NK-92 treated with Interleukin-12 subunit alpha and Interleukin-12 subunit beta, amount 100 ng/mL, for 24 hours (cell line): ENCODE results near the gene SCYGR5.
"Not testable (repeated sequence)": the region's sequence is repeated elsewhere in the genome, so short reads cannot be mapped to it uniquely, and the experiment has no call there.

Experiments
- DNase-seq: peaks from one replicate; lab custom pipeline; 2025; lab: John Stamatoyannopoulos, UW

Gene SCYGR5, protein sequence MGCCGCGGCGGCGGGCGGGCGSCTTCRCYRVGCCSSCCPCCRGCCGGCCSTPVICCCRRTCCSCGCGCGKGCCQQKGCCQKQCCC

DNA sequence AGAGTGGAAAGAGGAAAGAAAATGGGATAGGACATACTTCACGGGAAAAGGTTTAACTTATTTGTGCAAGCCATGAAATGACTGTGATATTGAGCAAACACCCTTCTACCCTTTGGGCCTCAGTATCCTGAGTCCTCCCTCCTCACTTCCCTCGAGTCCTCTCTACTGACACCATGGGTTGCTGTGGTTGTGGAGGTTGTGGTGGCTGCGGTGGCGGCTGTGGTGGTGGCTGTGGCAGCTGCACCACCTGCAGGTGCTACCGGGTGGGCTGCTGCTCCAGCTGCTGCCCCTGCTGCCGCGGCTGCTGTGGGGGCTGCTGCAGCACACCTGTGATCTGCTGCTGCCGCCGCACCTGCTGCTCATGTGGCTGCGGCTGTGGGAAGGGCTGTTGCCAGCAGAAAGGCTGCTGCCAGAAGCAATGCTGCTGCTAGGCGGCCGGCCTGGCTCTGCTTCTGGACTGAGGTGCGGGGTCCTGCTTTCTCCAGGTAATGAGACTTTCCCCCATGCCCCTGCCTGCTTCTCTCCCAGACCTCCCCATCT lies at the start of gene SCYGR5:
Gene SCYGR5 (plus strand): TSS at position 174 of the 540 bp plus-strand sequence. CDS start 0 bp downstream, at position 174.
- DNase-seq = not testable (repeated sequence)

DNA sequence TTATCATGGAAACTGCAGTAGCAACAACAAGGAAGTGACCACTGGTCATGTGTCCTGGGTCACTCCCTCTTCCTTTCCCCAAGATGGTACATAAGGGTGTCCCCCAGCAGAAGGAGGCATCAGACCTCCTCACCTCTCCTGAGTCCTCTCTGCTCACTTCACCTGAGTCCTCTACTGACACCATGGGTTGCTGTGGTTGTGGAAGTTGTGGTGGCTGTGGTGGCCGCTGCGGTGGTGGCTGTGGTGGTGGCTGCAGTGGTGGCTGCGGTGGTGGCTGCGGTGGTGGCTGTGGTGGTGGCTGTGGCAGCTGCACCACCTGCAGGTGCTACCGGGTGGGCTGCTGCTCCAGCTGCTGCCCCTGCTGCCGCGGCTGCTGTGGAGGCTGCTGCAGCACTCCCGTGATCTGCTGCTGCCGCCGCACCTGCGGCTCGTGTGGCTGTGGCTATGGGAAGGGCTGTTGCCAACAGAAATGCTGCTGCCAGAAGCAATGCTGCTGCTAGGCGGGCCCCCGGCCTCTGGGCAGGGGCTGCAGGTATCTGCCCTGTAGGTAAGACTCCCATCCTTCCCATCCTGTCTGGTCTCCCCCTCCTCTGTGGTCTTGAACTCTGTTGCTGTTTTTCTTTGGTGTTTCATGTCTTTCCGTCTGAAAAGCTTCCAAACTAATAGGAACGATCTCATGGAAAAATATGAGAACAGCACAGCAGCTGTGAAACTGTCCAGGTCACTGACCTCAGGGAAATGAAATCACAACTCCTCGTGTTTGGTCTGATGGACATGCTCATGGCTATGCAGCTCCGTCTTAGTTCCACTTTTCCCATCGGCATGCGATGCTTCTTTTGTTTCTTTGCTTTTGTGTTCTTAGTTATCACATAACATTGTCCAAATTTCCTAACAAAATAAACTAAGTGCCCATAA lies 49.0 kb upstream of the SCYGR5 start, which contains the start of gene SCYGR4:
Gene SCYGR4 (plus strand): TSS at position 183 of the 915 bp plus-strand sequence. CDS start 0 bp downstream, at position 183.
- no peak for DNase-seq

DNA sequence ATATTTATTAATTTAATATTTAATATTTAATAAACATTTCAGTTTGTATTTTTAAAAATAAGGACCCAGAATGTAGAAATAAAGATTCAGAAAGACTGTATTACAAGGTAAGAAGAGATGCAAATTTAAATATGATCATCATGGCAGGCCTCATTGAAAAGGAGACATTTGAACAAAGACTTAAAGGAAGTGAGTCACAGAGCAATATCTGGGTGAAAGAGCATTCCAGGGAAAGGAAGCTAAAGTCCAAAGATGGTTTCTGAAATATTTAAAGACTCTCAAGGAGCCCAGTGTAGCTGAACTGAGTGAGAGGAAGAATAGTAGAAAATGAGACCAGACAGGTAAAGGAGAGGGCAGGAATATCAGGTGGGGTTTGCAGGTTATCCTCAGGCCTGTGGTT lies 43.4 kb upstream of the SCYGR5 start:
- DNase-seq = no peak

DNA sequence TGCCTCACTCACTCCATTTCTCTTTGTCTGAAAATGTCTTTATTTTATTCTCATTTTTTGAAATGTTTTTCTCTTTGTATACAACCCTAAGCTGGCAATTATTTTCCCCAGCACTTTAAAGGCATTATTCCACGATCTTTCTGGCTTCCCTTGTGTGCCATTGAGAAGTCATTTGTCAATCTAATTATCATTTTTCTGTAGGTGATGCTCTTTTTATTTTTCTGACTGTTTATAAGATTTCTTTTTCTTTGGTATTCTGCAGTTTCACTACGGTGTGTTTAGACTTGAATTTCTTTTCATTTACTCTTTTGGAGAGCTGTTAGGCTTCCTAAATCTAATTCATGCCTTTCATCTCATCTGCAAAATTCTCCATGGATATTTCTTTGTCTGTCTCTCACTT lies 41.2 kb upstream of the SCYGR5 start:
- no peak for DNase-seq

GRCh38 chr2:227626580-227627151 lies 39.9 kb upstream of the SCYGR5 start:
- DNase-seq = no peak

- DNase-seq = no peak
Measured at GRCh38 chr2:227627769-227628168, 38.8 kb upstream of the SCYGR5 start.

- no peak for DNase-seq
Measured at GRCh38 chr2:227629435-227629834, 37.2 kb upstream of the SCYGR5 start.

DNA sequence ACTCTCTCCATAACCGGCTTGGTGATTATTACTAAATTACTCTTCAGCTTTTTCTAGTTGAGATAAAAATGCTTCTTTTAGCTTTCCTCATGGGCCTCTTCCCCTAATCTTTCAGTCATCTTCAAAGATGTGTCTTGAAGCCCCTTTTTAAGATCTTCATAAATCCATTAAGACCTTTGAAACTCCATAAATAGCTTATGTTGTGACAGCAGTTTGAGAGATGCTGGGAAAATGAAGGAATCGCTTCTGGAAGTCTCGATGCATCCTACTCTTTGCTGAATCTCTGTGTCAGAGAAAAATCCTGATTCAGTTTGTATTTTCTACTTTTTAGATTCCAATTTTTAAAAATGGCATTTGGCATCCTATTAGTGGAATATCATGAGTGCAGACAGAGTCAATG lies 36.3 kb upstream of the SCYGR5 start:
- no peak for DNase-seq

DNA sequence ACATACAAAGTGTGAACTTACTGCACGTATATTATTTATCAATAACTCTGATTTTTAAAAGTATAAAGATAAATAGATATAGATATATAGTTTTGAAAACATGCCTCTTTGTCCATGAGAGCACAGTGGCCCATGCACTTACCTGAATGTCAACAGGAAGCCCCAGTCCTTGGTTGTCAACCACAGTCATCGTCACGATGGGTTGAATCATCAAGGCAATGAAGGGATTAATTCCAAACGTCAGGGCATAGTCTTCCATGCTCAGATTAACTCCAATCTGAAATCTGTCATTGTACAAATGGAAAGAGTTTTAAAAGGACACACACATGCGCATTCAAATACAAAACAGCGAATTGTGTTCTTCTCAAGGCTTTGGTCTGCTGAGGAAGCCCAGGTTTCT lies 33.8 kb upstream of the SCYGR5 start:
- DNase-seq = no peak

DNA sequence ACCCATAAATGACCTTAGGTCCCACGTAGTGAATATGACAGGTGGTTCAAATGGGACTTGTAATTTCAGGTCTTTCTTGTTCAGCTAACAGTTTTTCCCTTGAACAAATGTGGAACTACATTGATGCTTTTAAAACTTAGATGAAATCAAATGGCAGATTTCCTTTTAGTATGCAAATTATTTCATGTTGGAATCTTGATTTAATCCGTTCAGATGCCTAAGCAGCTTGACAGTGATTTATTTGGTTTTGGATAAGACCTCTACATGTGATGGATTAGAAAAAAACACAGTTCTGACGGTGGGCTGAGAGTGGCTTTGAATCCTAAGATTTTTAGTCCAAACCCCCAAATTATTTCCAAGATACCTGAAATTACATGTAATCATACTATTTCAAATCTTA lies 32.4 kb upstream of the SCYGR5 start:
- no peak for DNase-seq

DNA sequence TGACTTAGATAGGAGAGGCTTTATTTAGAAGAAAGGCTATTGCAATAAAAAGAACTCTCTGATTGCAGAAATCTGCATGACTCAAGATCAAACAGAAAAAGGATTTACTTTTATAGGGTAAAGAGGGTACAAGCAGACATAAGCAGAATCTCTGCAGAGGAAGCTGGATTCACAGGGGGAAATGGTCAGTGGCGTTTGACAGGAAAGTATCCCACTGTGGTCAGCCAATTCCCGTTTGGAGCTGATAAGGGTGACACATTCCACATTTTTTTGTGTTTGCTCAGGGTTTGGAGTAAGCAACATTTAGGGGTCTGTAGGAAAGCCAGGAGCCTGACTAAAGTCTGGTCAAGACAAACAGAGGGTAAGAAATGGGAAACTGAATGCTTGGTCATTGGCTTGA lies 23.9 kb upstream of the SCYGR5 start:
- no peak for DNase-seq

- DNase-seq = no peak
Measured at GRCh38 chr2:227643990-227644551, 22.5 kb upstream of the SCYGR5 start.

DNA sequence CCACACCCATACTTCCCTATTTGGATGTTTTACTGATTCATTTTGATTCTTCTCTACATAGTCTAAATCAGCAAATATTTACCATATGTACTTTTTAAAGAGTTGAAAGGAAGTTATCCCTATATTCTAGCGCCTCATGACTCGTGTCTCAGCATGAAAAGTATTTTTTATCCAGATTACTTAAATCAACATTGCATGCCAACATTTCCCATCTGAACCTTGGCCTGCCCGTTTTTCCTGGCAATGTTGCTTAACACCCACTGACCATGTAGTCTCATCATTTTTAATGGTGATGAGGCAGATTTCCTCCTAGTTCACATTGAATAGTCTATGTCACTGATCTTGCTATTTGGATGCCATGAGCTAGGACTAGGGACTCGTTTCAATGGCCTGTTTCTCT lies 13.2 kb upstream of the SCYGR5 start:
- no peak for DNase-seq

DNA sequence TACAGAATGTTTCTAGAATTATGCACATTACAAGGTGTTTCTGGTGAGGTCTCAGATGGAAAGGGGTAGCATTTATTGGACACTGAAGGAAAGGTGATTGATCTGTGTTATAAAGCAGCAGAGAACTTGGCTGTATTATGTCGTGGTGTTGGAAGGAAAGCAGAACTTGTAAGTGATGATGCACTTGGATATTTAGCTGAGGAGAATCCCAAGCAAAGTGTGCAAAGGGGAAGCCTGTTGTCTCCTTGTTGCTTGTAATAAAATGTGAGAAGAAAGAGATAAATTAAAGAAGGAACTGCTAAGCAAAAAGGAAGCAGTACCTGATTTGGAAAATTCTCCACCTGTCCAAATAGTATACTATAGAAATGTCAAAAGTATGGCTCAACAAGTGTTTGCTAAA lies 12.2 kb upstream of the SCYGR5 start:
- no peak for DNase-seq

DNA sequence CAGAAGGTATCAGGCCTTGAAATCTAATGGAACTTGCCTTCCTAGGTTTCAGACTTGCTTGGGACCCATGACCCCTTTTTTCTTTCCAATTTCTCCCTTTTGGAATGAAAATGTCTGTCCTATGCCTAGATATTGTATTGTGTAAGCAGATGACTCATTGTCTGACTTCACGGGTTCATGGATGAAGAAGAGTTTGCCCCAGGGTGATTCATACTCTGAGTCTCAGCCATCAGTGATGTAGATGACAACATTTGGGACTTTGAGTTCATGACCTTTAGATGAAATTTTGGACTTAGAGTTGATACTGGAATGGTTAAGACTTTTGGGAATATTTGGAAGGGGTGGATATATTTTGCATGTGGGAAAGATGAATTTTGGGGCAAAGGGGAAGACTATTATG lies 11.2 kb upstream of the SCYGR5 start:
- no peak for DNase-seq

DNA sequence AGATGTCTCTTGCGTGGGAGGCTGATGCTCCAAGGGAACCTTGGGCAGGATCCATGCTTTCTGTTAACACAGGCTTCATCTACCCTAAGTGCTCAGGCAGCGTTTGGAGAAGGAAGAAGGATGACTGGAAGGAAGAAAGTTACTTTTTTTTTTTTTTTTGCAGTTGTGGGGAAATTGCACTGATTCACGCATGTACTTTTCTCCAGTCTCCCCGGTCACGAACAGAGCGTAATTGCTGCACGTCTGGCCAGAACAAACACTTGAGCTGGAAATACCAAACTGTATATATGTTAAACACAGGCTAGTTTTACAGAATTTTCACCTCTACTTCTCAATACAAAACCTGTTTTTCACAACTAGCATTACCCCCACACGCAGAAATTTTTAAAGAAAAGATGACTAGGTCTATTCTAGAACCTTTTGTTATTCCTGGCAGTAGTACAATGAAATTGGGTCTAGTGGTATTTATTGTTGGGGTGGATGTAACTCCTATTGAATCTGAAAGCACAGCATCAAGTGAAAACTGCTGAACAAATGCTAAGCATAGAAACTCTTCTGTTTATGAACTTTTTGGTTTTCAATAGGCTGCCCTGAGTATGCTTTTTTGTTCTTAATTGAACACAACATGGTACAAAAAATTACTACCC lies 9.3 kb upstream of the SCYGR5 start:
- no peak for DNase-seq

DNA sequence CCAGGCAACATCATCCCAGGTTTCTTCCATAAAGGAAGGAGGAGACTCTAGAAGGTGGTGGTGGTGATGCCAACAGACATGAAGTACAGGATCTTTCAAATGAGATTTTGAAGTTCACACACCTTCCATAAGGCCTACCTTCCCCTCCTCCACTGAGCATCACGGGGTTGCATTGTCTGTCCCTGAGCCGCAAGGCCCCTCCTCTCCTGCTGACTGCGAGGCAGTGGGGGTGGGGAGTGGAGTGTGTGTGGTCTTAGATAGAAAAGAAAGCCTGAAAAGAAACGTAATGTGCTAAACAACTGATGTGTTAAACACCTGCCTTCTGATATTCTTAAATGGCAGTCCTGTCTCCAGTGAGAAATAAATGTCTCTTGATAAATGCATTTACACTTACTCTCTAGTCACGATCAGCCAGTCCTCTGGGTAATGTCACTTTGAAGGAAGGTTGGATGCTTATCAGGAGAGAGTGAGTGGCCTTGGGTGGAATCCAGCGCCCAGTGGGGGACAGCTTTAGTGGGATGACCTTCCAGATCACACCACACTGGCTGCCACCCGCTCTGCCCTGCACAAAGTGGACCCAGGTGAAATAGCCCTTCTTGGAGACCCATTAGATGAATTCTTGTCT lies 5.5 kb upstream of the SCYGR5 start:
- no peak for DNase-seq

DNA sequence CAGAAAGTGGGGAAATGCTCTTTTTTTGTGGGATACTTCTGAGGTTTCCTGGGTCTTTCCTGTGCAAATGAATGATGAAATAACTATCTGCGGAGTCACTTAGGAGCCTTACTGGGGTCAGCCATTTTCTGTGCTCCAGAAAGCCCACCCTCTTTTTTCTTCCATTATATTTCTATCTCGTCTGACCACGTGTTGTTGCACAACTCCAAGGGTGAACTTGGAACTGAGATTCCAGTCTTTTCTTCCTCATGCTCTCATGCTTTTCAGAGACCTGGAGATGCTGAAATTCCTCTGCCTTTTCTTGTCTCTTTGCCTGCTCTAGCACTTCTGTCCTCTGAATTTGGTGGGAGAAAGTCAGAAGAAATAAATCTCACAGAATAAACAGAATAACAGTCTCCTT lies 4.8 kb upstream of the SCYGR5 start:
- no peak for DNase-seq

- DNase-seq = no peak
Measured at GRCh38 chr2:227665189-227665940, 1.2 kb upstream of the SCYGR5 start.

- DNase-seq = no peak
Measured at GRCh38 chr2:227671170-227671905, 4.7 kb downstream of the SCYGR5 start.
